ENCODE measurements around the gene HAGHL. TPM values are rescaled to one million over a fixed set of nuclear protein-coding genes. Genes with fewer than 3 reads are reported as not detected.

Gene HAGHL
- total and polyA plus RNA-seq, 4 donors, result 0.25 to 1.1 (median 0.49) TPM

GRCh38 chr16:766008-766819 lies 39.3 kb downstream of the HAGHL start:
- no peaks in the 10 kb centered on the region for H3K36me3 ChIP-seq (ENCODE audit: control insufficient read depth in 4 of 4, insufficient read depth in 3 of 4, low read depth in 1 of 4, low read length in 3 of 4)
- H3K27ac ChIP-seq (ENCODE audit: low read depth in 1 of 2, low read length in 2 of 2), result no peak overlapping the region
- WGBS, result 87% methylated on average over 29 of the region's 29 CpGs
- no peak overlapping the region for H3K4me3 ChIP-seq (ENCODE audit: low read depth in 1 of 3, low read length in 3 of 3)
- no peaks in the 10 kb centered on the region for H3K9me3 ChIP-seq (ENCODE audit: control insufficient read depth in 4 of 4, low read length in 3 of 4)
- H3K27me3 ChIP-seq (ENCODE audit: control insufficient read depth in 4 of 4, insufficient read depth in 4 of 4, low read length in 3 of 4), result peaks cover 0 to 3% (median 0%) of the 10 kb centered on the region in 4 donors
- peaks cover 0 to 1% (median 0%) of the 10 kb centered on the region in 4 donors for H3K4me1 ChIP-seq (ENCODE audit: control insufficient read depth in 4 of 4, insufficient read depth in 4 of 4, low read length in 3 of 4)
- H3K9ac ChIP-seq (ENCODE audit: low read depth in 1 of 2, low read length in 2 of 2), result no peak overlapping the region
- DNase-seq (ENCODE audit: low spot score), result no peak
- TF ChIP-seq EGR1 (IDR thresholded peaks at IDR 0.05; ENCODE audit: low read depth in 2 of 2), result no peak
- no peak for TF ChIP-seq SP1 (IDR thresholded peaks at IDR 0.05)
- no peak for TF ChIP-seq YY1 (IDR thresholded peaks at IDR 0.05)
- no peak for TF ChIP-seq NR2F2 (IDR thresholded peaks at IDR 0.05)
- TF ChIP-seq CTCF (IDR thresholded peaks at IDR 0.05; ENCODE audit: low read depth, low read length, missing input control), result no peak
- TF ChIP-seq RAD21 (IDR thresholded peaks at IDR 0.05), result no peak
- no peak for TF ChIP-seq ZBTB33 (IDR thresholded peaks at IDR 0.05)
- TF ChIP-seq FOXA2 (IDR thresholded peaks at IDR 0.05), result no peak

- H3K9ac ChIP-seq (ENCODE audit: low read depth in 1 of 2, low read length in 2 of 2), result no peak overlapping the region
- H3K27me3 ChIP-seq (ENCODE audit: control insufficient read depth in 4 of 4, insufficient read depth in 4 of 4, low read length in 3 of 4), result peaks cover 0 to 3% (median 0%) of the 10 kb centered on the region in 4 donors
- no peaks in the 10 kb centered on the region for H3K4me1 ChIP-seq (ENCODE audit: control insufficient read depth in 4 of 4, insufficient read depth in 4 of 4, low read length in 3 of 4)
- no peaks in the 10 kb centered on the region for H3K9me3 ChIP-seq (ENCODE audit: control insufficient read depth in 4 of 4, low read length in 3 of 4)
- TF ChIP-seq MAX (IDR thresholded peaks at IDR 0.05), result no peak
- 82% methylated on average over 41 of the region's 48 CpGs for WGBS
- H3K36me3 ChIP-seq (ENCODE audit: control insufficient read depth in 4 of 4, insufficient read depth in 3 of 4, low read depth in 1 of 4, low read length in 3 of 4), result no peaks in the 10 kb centered on the region
- H3K4me3 ChIP-seq (ENCODE audit: low read depth in 1 of 3, low read length in 3 of 3), result no peak overlapping the region
- no peak for DNase-seq (ENCODE audit: low spot score)
- H3K27ac ChIP-seq (ENCODE audit: low read depth in 1 of 2, low read length in 2 of 2), result no peak overlapping the region
Observed at GRCh38 chr16:766820-767640, 40.1 kb downstream of the HAGHL start.

- no peak overlapping the region for H3K9ac ChIP-seq (ENCODE audit: low read depth in 1 of 2, low read length in 2 of 2)
- no peak overlapping the region for H3K4me3 ChIP-seq (ENCODE audit: low read depth in 1 of 3, low read length in 3 of 3)
- TF ChIP-seq SP1 (IDR thresholded peaks at IDR 0.05) (no peak), FOXA2 (IDR thresholded peaks at IDR 0.05) (no peak)
- no peaks in the 10 kb centered on the region for H3K36me3 ChIP-seq (ENCODE audit: control insufficient read depth in 4 of 4, insufficient read depth in 3 of 4, low read depth in 1 of 4, low read length in 3 of 4)
- WGBS, result 78% methylated on average over 37 of the region's 38 CpGs
- no peak overlapping the region for H3K27ac ChIP-seq (ENCODE audit: low read depth in 1 of 2, low read length in 2 of 2)
- H3K9me3 ChIP-seq (ENCODE audit: control insufficient read depth in 4 of 4, low read length in 3 of 4), result no peaks in the 10 kb centered on the region
- DNase-seq (ENCODE audit: low spot score), result no peak
- no peaks in the 10 kb centered on the region for H3K4me1 ChIP-seq (ENCODE audit: control insufficient read depth in 4 of 4, insufficient read depth in 4 of 4, low read length in 3 of 4)
- H3K27me3 ChIP-seq (ENCODE audit: control insufficient read depth in 4 of 4, insufficient read depth in 4 of 4, low read length in 3 of 4), result peaks cover 0 to 3% (median 0%) of the 10 kb centered on the region in 4 donors
Observed at GRCh38 chr16:767743-768235, 40.9 kb downstream of the HAGHL start.

All from liver (tissue), 9 donors.